HepG2 (cell line): ENCODE measurements around the gene TRABD. TPM values are rescaled to one million over a fixed set of nuclear protein-coding genes. Genes with fewer than 3 reads are reported as not detected.

Experiments used
- ATF2 ChIP-seq: sonication (generic); formaldehyde crosslinking; IDR thresholded peaks from 2 replicates; pipeline ENCODE4 v1.4.0; 2020; ENCODE audit warnings: missing genetic modification reagents
- CERS6 ChIP-seq: sonication (generic); formaldehyde crosslinking; IDR thresholded peaks from 2 replicates; pipeline ENCODE4 v1.5.0; 2020; ENCODE audit warnings: missing genetic modification reagents
- ELF1 ChIP-seq: sonication (generic); formaldehyde crosslinking; IDR thresholded peaks from 2 replicates; pipeline ENCODE4 v1.4.0; 2020; ENCODE audit warnings: missing genetic modification reagents
- HINFP ChIP-seq: sonication (generic); formaldehyde crosslinking; IDR thresholded peaks from 2 replicates; pipeline ENCODE4 v1.4.0; 2020; ENCODE audit warnings: low read depth, mild to moderate bottlenecking, missing genetic modification reagents
- KLF16 ChIP-seq, 2 experiments: sonication (generic) in 1 of 2; formaldehyde crosslinking in 1 of 2; IDR thresholded peaks; 2 replicates each; pipeline versions ENCODE4 v1.6.1 to v1.8.0; 2016 to 2023; ENCODE audit warnings: missing genetic modification reagents in 2 of 2, missing compliant biosample characterization in 1 of 2
- PAX8 ChIP-seq: sonication (generic); formaldehyde crosslinking; IDR thresholded peaks from 2 replicates; pipeline ENCODE4 v1.8.0; 2022; ENCODE audit warnings: mild to moderate bottlenecking, missing genetic modification reagents, borderline replicate concordance
- PCBP1 ChIP-seq: fragments of 200-400 bp; formaldehyde crosslinking; IDR thresholded peaks from 2 replicates; pipeline ENCODE4 v1.6.1; 2017; ENCODE audit warnings: mild to moderate bottlenecking, low read depth, low read length, borderline replicate concordance
- POGK ChIP-seq: sonication (generic); formaldehyde crosslinking; conservative IDR thresholded peaks from 2 replicates; pipeline ENCODE4 v1.8.0; 2022; ENCODE audit warnings: mild to moderate bottlenecking, moderate library complexity, missing genetic modification reagents
- REPIN1 ChIP-seq: sonication (generic); formaldehyde crosslinking; IDR thresholded peaks from 2 replicates; pipeline ENCODE4 v1.8.0; 2022; ENCODE audit warnings: missing genetic modification reagents, low read depth, mild to moderate bottlenecking, borderline replicate concordance
- RORA ChIP-seq: sonication (generic); formaldehyde crosslinking; IDR thresholded peaks from 2 replicates; pipeline ENCODE4 v1.5.0; 2020; ENCODE audit warnings: mild to moderate bottlenecking, missing genetic modification reagents, moderate library complexity
- SALL1 ChIP-seq: sonication (generic); formaldehyde crosslinking; IDR thresholded peaks from 2 replicates; pipeline ENCODE4 v1.8.0; 2022; ENCODE audit warnings: mild to moderate bottlenecking, missing genetic modification reagents
- SOX5 ChIP-seq: IDR thresholded peaks from 2 replicates; pipeline ENCODE4 v1.6.1; 2016; ENCODE audit warnings: borderline replicate concordance
- ZBTB38 ChIP-seq: sonication (generic); formaldehyde crosslinking; IDR thresholded peaks from 2 replicates; pipeline ENCODE4 v1.5.1; 2020; ENCODE audit warnings: mild to moderate bottlenecking, missing genetic modification reagents
- ZFY ChIP-seq: sonication (generic); formaldehyde crosslinking; IDR thresholded peaks from 2 replicates; pipeline ENCODE4 v1.4.0; 2020; ENCODE audit warnings: missing genetic modification reagents
- ZNF205 ChIP-seq: IDR thresholded peaks from 2 replicates; pipeline ENCODE4 v1.6.1; 2018; ENCODE audit warnings: missing biosample characterization, missing genetic modification reagents
- ZNF275 ChIP-seq: sonication (generic); formaldehyde crosslinking; IDR thresholded peaks from 2 replicates; pipeline ENCODE4 v1.8.0; 2022; ENCODE audit warnings: missing genetic modification reagents, mild to moderate bottlenecking, inconsistent platforms, borderline replicate concordance
- ZNF343 ChIP-seq: sonication (generic); formaldehyde crosslinking; IDR thresholded peaks from 2 replicates; pipeline ENCODE4 v1.4.0; 2020; ENCODE audit warnings: mild to moderate bottlenecking, missing genetic modification reagents
- ZNF589 ChIP-seq: sonication (generic); formaldehyde crosslinking; conservative IDR thresholded peaks from 2 replicates; pipeline ENCODE4 v1.8.0; 2022; ENCODE audit warnings: mild to moderate bottlenecking, moderate library complexity, missing genetic modification reagents
- ZNF704 ChIP-seq: sonication (generic); formaldehyde crosslinking; IDR thresholded peaks from 2 replicates; pipeline ENCODE4 v1.8.1; 2023; ENCODE audit warnings: mild to moderate bottlenecking, inconsistent platforms, moderate library complexity, missing genetic modification reagents, borderline replicate concordance
- ZNF83 ChIP-seq: sonication (generic); formaldehyde crosslinking; IDR thresholded peaks from 2 replicates; pipeline ENCODE4 v1.4.0; 2020; ENCODE audit warnings: missing genetic modification reagents, mild to moderate bottlenecking, borderline replicate concordance
- polyA plus RNA-seq, 8 experiments: library from polyadenylated mRNA; depleted of rRNA in 3 of 8; stranded (reverse) in 7 of 8; unstranded in 1 of 8; fragments of >200 nt; fragmentation: Illumina TruSeq in 4 of 8; extraction: Trizol in 4 of 8; gene quantifications; 2 replicates each; pipeline versions ENCODE4 v1.2.1 to v1.2.3, GENCODE V29; 2011 to 2016; ENCODE audit warnings: low read depth in 4 of 8, missing spikeins in 1 of 8, mixed read lengths in 1 of 8; ENCODE audit not compliant: insufficient read depth in 1 of 8
- total RNA-seq, 5 experiments: library from RNA; depleted of rRNA; stranded (reverse); fragments of >200 nt; fragmentation: Illumina TruSeq; extraction: Trizol; gene quantifications; 2 replicates each; pipeline ENCODE4 v1.2.3, GENCODE V29; 2016; ENCODE audit warnings: low read depth in 1 of 5

Gene TRABD
- total and polyA plus RNA-seq, 2 of the 13 experiments (the other 11 are each of a cell fraction or from before 2014, with no cell fraction given): 21.5 to 28.9 TPM

- TF ChIP-seq PAX8 (CRISPR knock-in tag): peak; percentile 76; the same call in 1 of the 2 replicates
- TF ChIP-seq ZFY (CRISPR knock-in tag): peak; percentile 54; the same call in 1 of the 2 replicates
- 0 out of 2 replicates have a peak, but pooled peaks have one; percentile 8 for TF ChIP-seq ATF2
- peak; percentile 31; the same call in 1 of the 2 replicates for TF ChIP-seq ZNF205 (CRISPR knock-in tag)
- TF ChIP-seq HINFP: 0 out of 2 replicates have a peak, but pooled peaks have one; percentile 39
- no peak for TF ChIP-seq RORA (CRISPR knock-in tag)
- TF ChIP-seq ZNF343 (CRISPR knock-in tag): 0 out of 2 replicates have a peak, but pooled peaks have one; percentile 53
- 0 out of 2 replicates have a peak, but pooled peaks have one; percentile 20 for TF ChIP-seq SOX5 (CRISPR knock-in tag)
- TF ChIP-seq ZNF589 (CRISPR knock-in tag): 0 out of 2 replicates have a peak, but pooled peaks have one; percentile 59
- TF ChIP-seq KLF16 (CRISPR knock-in tag; IDR thresholded peaks at IDR 0.05): peak in 1 of 2 experiments; percentile 34; a peak in 1 of 4 replicates
- peak; percentile 49 for TF ChIP-seq SALL1 (CRISPR knock-in tag)
- TF ChIP-seq PCBP1: 0 out of 2 replicates have a peak, but pooled peaks have one; percentile 32
- no peak for TF ChIP-seq ZNF275
- TF ChIP-seq REPIN1: 0 out of 2 replicates have a peak, but pooled peaks have one; percentile 35
- peak; percentile 41; the same call in 1 of the 2 replicates for TF ChIP-seq ELF1 (CRISPR knock-in tag)
- no peak for TF ChIP-seq ZNF83
- no peak for TF ChIP-seq POGK (CRISPR knock-in tag)
- TF ChIP-seq CERS6: no peak
- TF ChIP-seq ZBTB38 (CRISPR knock-in tag): no peak
- 0 out of 2 replicates have a peak, but pooled peaks have one; percentile 40 for TF ChIP-seq ZNF704
Observed at GRCh38 chr22:50145721-50146438, 39.8 kb upstream of the TRABD start (continued).
